Smooth muscle cell (in vitro differentiated cells): Measurements from ENCODE around the gene CDK5R1. TPM values are rescaled to one million over a fixed set of nuclear protein-coding genes. Genes with fewer than 3 reads are reported as not detected.

Source experiments
- DNase-seq: peaks from one replicate; lab custom pipeline; 2025; ENCODE audit not compliant: unreplicated experiment; lab: John Stamatoyannopoulos, UW
- H2AFZ ChIP-seq: fragments of 200-600 bp; sonication (generic); 2 replicates; pipeline ENCODE4 v1.6.0; 2016; ENCODE audit warnings: antibody characterized with exemption, low read depth, mild to moderate bottlenecking
- H3F3A ChIP-seq: fragments of 200-600 bp; sonication (generic); 2 replicates; pipeline ENCODE4 v1.6.0; 2017; ENCODE audit warnings: antibody characterized with exemption, low read depth
- H3K27ac ChIP-seq: fragments of 200-600 bp; sonication (generic); 2 replicates; pipeline ENCODE4 v1.5.1; 2016; ENCODE audit warnings: low read depth, mild to moderate bottlenecking
- H3K27me3 ChIP-seq: fragments of 200-600 bp; sonication (generic); 2 replicates; pipeline ENCODE4 v1.6.1; 2016; ENCODE audit warnings: low read depth, mild to moderate bottlenecking
- H3K36me3 ChIP-seq: fragments of 200-600 bp; sonication (generic); 2 replicates; pipeline ENCODE4 v1.5.1; 2016; ENCODE audit warnings: low read depth
- H3K4me1 ChIP-seq: fragments of 200-600 bp; sonication (generic); 2 replicates; pipeline ENCODE4 v1.5.1; 2016; ENCODE audit warnings: low read depth
- H3K4me2 ChIP-seq: fragments of 200-600 bp; sonication (generic); 2 replicates; pipeline ENCODE4 v1.6.0; 2016; ENCODE audit warnings: mild to moderate bottlenecking
- H3K4me3 ChIP-seq: fragments of 200-600 bp; sonication (generic); 2 replicates; pipeline ENCODE4 v1.5.1; 2016; ENCODE audit warnings: mild to moderate bottlenecking
- H3K79me2 ChIP-seq: fragments of 200-600 bp; sonication (generic); 2 replicates; pipeline ENCODE4 v1.6.0; 2016; ENCODE audit warnings: low read depth, mild to moderate bottlenecking
- H3K9ac ChIP-seq: fragments of 200-600 bp; sonication (generic); 2 replicates; pipeline ENCODE4 v1.6.0; 2016; ENCODE audit warnings: low read depth
- H3K9me3 ChIP-seq: fragments of 200-600 bp; sonication (generic); replicated peaks from 2 replicates; pipeline ENCODE4 v1.5.1; 2016; ENCODE audit warnings: low read depth
- H4K20me1 ChIP-seq: fragments of 200-600 bp; sonication (generic); 2 replicates; pipeline ENCODE4 v1.6.0; 2016; ENCODE audit warnings: low read depth
- WGBS: methylation state at CpG from one replicate; pipeline ENCODE4 v1.1.7; 2016; ENCODE audit warnings: low lambda C conversion rate; 5-methylcytosine and 5-hydroxymethylcytosine counted together
- polyA plus RNA-seq: library from polyadenylated mRNA; unstranded; fragments of >200 nt; fragmentation: Nextera tagmentation; extraction: Ambion mirVana; gene quantifications from 2 replicates; pipeline ENCODE4 v1.2.1, GENCODE V29; 2016
- total RNA-seq: library from RNA; depleted of rRNA; stranded (reverse); fragments of >200 nt; gene quantifications from 2 replicates; pipeline ENCODE4 v1.2.3, GENCODE V29; 2014
- TF ChIP-seq, protein P1 (sequence below): fragments of 200-600 bp; sonication (generic); IDR thresholded peaks from 2 replicates; pipeline ENCODE4 v1.5.1; 2017; ENCODE audit warnings: borderline replicate concordance, mild to moderate bottlenecking, antibody characterized with exemption; ENCODE audit not compliant: insufficient read depth, poor library complexity, severe bottlenecking

The CDK5R1 gene
- total and polyA plus RNA-seq, 2 experiments from 2014 or later: 2.3 to 3.1 TPM

DNA sequence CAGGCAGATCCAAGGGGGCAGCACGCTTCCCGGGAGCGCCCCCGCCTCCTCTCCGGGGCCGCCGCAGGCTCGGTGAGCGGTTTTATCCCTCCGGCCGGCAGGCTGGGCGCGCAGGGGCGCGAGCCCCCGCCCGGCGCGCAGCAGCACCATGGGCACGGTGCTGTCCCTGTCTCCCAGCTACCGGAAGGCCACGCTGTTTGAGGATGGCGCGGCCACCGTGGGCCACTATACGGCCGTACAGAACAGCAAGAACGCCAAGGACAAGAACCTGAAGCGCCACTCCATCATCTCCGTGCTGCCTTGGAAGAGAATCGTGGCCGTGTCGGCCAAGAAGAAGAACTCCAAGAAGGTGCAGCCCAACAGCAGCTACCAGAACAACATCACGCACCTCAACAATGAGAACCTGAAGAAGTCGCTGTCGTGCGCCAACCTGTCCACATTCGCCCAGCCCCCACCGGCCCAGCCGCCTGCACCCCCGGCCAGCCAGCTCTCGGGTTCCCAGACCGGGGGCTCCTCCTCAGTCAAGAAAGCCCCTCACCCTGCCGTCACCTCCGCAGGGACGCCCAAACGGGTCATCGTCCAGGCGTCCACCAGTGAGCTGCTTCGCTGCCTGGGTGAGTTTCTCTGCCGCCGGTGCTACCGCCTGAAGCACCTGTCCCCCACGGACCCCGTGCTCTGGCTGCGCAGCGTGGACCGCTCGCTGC, 832 bp downstream of the CDK5R1 start:
- Histone ChIP-seq H3F3A (peaks cover 9% of the 10 kb centered on the region), H3K36me3 (no peaks in the 10 kb centered on the region), H3K9ac (no peak overlapping the region), H3K4me2 (peak overlapping the region; percentile 95), H3K4me1 (peaks cover 21% of the 10 kb centered on the region), H3K4me3 (peak overlapping the region; percentile 65), H4K20me1 (peaks cover 28% of the 10 kb centered on the region), H3K27ac (no peak overlapping the region), H3K27me3 (no peaks in the 10 kb centered on the region), H3K79me2 (no peaks in the 10 kb centered on the region), H2AFZ (no peak overlapping the region), H3K9me3 (no peaks in the 10 kb centered on the region)
- TF ChIP-seq, protein P1, sequence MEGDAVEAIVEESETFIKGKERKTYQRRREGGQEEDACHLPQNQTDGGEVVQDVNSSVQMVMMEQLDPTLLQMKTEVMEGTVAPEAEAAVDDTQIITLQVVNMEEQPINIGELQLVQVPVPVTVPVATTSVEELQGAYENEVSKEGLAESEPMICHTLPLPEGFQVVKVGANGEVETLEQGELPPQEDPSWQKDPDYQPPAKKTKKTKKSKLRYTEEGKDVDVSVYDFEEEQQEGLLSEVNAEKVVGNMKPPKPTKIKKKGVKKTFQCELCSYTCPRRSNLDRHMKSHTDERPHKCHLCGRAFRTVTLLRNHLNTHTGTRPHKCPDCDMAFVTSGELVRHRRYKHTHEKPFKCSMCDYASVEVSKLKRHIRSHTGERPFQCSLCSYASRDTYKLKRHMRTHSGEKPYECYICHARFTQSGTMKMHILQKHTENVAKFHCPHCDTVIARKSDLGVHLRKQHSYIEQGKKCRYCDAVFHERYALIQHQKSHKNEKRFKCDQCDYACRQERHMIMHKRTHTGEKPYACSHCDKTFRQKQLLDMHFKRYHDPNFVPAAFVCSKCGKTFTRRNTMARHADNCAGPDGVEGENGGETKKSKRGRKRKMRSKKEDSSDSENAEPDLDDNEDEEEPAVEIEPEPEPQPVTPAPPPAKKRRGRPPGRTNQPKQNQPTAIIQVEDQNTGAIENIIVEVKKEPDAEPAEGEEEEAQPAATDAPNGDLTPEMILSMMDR: no peak
- 32% methylated on average over 59 of the region's 59 CpGs for WGBS
- DNase-seq: no peak

DNA sequence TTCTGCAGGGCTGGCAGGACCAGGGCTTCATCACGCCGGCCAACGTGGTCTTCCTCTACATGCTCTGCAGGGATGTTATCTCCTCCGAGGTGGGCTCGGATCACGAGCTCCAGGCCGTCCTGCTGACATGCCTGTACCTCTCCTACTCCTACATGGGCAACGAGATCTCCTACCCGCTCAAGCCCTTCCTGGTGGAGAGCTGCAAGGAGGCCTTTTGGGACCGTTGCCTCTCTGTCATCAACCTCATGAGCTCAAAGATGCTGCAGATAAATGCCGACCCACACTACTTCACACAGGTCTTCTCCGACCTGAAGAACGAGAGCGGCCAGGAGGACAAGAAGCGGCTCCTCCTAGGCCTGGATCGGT, 1.4 kb downstream of the CDK5R1 start:
- Histone ChIP-seq H2AFZ (no peak overlapping the region), H3K9ac (no peak overlapping the region), H3K4me1 (peaks cover 17% of the 10 kb centered on the region), H3F3A (peaks cover 9% of the 10 kb centered on the region), H3K79me2 (no peaks in the 10 kb centered on the region), H3K4me2 (peak overlapping the region; percentile 95), H3K36me3 (no peaks in the 10 kb centered on the region), H3K4me3 (no peak overlapping the region), H3K27ac (no peak overlapping the region), H3K9me3 (no peaks in the 10 kb centered on the region), H3K27me3 (no peaks in the 10 kb centered on the region), H4K20me1 (peaks cover 24% of the 10 kb centered on the region)
- WGBS: 94% methylated on average over 13 of the region's 16 CpGs
- no peak for DNase-seq
- TF ChIP-seq, protein P1: no peak

DNA sequence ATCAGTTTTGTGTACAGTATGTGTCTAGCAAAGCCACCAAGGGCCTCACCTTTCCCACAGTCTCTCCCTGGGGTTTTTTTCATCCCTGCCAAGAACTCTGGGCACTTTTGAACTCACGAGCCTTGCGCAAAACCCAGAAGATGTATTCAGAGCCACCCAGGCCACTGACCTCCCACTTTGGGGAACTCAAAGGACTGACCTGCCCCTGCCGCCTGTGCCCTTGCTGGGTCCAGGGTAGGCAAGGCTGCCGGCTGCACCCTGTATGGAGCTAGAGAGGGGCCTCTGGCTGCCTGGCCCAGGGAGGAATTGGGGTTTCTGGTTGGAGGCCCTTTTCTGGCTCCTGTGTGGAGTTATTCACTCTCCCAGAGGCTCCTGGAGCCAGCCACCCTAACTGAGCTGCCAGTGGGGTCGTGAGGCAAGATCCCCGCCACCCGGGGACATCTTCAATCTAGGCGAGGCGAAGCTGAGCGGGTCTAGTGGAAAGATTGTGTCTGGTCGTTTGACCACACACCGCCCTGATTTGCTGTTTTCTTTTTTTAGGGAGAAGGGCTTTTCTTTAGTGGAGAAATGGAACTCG, 1.9 kb downstream of the CDK5R1 start:
- no peak overlapping the region for H3K27ac ChIP-seq
- peaks cover 9% of the 10 kb centered on the region for H3F3A ChIP-seq
- peaks cover 13% of the 10 kb centered on the region for H3K4me1 ChIP-seq
- WGBS: 98% methylated on average over 13 of the region's 13 CpGs
- H2AFZ ChIP-seq: no peak overlapping the region
- no peaks in the 10 kb centered on the region for H3K36me3 ChIP-seq
- H3K9me3 ChIP-seq: no peaks in the 10 kb centered on the region
- no peak overlapping the region for H3K9ac ChIP-seq
- H3K79me2 ChIP-seq: no peaks in the 10 kb centered on the region
- H3K4me3 ChIP-seq: no peak overlapping the region
- no peaks in the 10 kb centered on the region for H3K27me3 ChIP-seq
- H3K4me2 ChIP-seq: no peak overlapping the region
- no peak for DNase-seq
- peaks cover 24% of the 10 kb centered on the region for H4K20me1 ChIP-seq
- TF ChIP-seq, protein P1: no peak
